DMS114 treated with DMSO at 0.1 percent for 48 hours (cell line): Measurements from ENCODE around the gene GPR142.

Source experiments
- DNase-seq: peaks from one replicate; lab custom pipeline; 2025; ENCODE audit not compliant: unreplicated experiment; lab: John Stamatoyannopoulos, UW

GPR142 gene

GRCh38 chr17:74367206-74367605 lies at the start of gene GPR142:
Gene GPR142 (plus strand): TSS chr17:74367506. CDS start chr17:74369541, 2,035 bp downstream.
- no peak for DNase-seq

GRCh38 chr17:74318391-74318790 lies 48.9 kb upstream of the GPR142 start:
- no peak for DNase-seq

GRCh38 chr17:74324521-74324920 lies 42.8 kb upstream of the GPR142 start:
- no peak for DNase-seq

GRCh38 chr17:74325376-74325742 lies 41.9 kb upstream of the GPR142 start:
- no peak for DNase-seq

- no peak for DNase-seq
These were observed 41.4 kb upstream of the GPR142 start, which contains the start of gene KIF19 for GRCh38 chr17:74325743-74326379. Gene KIF19 (plus strand): TSS chr17:74326226. CDS start chr17:74326350, 124 bp downstream.

- no peak for DNase-seq
These were observed 40.8 kb upstream of the GPR142 start for GRCh38 chr17:74326506-74326905.

- DNase-seq: no peak
These were observed 38.8 kb upstream of the GPR142 start for GRCh38 chr17:74328487-74328886.

GRCh38 chr17:74329378-74329777 lies 37.9 kb upstream of the GPR142 start:
- no peak for DNase-seq

GRCh38 chr17:74330446-74330845 lies 36.9 kb upstream of the GPR142 start:
- no peak for DNase-seq

- DNase-seq: no peak
These were observed 35.2 kb upstream of the GPR142 start for GRCh38 chr17:74332017-74332650.

- DNase-seq: no peak
These were observed 34.5 kb upstream of the GPR142 start for GRCh38 chr17:74332763-74333283.

GRCh38 chr17:74334393-74335039 lies 32.8 kb upstream of the GPR142 start:
- no peak for DNase-seq

- DNase-seq: no peak
These were observed 31.7 kb upstream of the GPR142 start for GRCh38 chr17:74335529-74336062.

- DNase-seq: no peak
These were observed 31.0 kb upstream of the GPR142 start for GRCh38 chr17:74336307-74336706.

- no peak for DNase-seq
These were observed 29.3 kb upstream of the GPR142 start for GRCh38 chr17:74337834-74338500.

GRCh38 chr17:74339537-74340195 lies 27.6 kb upstream of the GPR142 start:
- no peak for DNase-seq

- no peak for DNase-seq
These were observed 26.8 kb upstream of the GPR142 start for GRCh38 chr17:74340470-74341023.

- DNase-seq: no peak
These were observed 25.1 kb upstream of the GPR142 start for GRCh38 chr17:74342224-74342623.

- no peak for DNase-seq
These were observed 24.2 kb upstream of the GPR142 start for GRCh38 chr17:74343121-74343520.

- DNase-seq: no peak
These were observed 23.6 kb upstream of the GPR142 start for GRCh38 chr17:74343526-74344284.
